GM06990 (cell line): ENCODE measurements around the gene VAV2.

Experiments
- DNase-seq: peaks from one replicate; pipeline ENCODE4 v3.0.0-alpha.2; 2011; ENCODE audit not compliant: insufficient read length; ENCODE audit errors: extremely low read depth
- H3K27me3 ChIP-seq: replicated peaks from 2 replicates; pipeline ENCODE4 v1.6.0; 2011; ENCODE audit warnings: low read length; ENCODE audit not compliant: control insufficient read depth, insufficient read depth
- H3K36me3 ChIP-seq: 2 replicates; pipeline ENCODE4 v1.5.1; 2011; ENCODE audit warnings: low read length; ENCODE audit not compliant: control insufficient read depth, insufficient read depth
- H3K4me3 ChIP-seq: replicated peaks from 2 replicates; pipeline ENCODE4 v1.5.1; 2011; ENCODE audit warnings: low read depth, mild to moderate bottlenecking, control low read depth, low read length
- CTCF ChIP-seq: IDR thresholded peaks from 2 replicates; pipeline ENCODE4 v1.5.1; 2011; ENCODE audit warnings: low read length, control low read depth, mild to moderate bottlenecking, inconsistent platforms; ENCODE audit not compliant: insufficient read depth, poor library complexity, severe bottlenecking

Gene VAV2

DNA sequence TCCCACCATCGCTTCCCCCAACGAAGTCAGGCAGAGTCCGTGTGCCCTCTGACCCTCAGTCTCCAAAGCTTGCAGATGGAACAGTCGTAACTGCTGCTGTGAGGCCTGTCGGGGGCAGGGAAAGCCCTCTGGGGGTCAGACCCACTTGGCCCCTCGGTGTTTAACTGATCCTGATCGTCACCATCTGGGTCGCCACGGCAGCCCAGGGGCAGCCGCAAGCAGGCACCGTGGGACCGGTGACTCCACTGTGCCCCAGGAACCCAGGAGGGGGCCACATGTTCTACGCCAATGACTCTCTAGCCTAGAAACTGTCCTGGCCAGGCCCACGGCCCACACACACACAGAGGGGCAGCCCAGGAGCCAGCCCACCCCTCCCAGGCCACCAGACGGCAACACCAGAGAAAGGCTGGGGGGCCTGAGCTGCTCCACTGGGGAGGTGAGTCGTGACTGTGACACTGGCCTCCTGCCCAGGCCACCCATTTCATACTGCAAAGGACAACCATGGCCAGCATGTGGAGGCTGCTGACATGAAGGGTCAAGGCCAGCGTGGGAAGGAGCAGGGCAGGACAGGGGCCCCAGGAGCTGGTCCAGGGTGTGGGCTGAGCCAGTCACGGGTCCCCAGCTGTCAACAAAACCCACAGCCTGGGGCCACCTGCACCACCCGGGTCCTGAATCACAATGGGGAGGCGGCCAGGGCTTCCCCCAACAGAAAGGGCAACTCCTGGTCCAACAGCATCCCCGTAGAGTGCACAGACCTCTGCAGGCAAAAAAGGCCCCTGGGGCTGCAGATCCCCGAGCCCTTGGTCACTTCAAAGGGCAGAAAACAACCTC, 20.8 kb downstream of the VAV2 start:
- no peak for DNase-seq
- no peak for TF ChIP-seq CTCF
- H3K27me3 ChIP-seq: no peaks in the 10 kb centered on the region
- H3K4me3 ChIP-seq: no peak overlapping the region
- no peaks in the 10 kb centered on the region; the same call in none of the 2 replicates for H3K36me3 ChIP-seq

DNA sequence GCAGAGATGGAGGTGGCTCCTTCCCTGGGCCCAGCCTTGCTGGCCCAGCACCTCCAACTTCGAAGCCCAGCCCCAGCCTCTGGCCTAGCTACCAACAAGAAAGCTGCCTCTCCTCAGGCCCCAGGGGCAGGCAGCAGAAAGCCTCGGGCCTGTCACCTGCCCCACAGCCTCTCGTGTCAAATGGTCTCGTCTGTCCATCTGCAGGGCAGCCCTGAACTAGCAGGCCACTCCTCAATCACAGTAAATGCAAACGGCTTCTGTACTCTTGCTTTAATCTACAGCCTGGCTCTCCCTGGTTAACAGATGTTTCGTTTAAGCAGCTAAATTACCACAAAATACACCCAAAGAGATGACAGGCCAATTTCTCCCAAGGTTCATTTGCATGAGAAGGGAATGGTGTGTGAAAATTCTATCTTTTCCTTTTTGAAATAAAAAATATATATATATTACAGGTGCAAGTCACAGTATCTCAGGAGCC, 21.5 kb downstream of the VAV2 start:
- TF ChIP-seq CTCF: no peak

GRCh38 chr9:133969681-133970580, 22.2 kb downstream of the VAV2 start:
- no peaks in the 10 kb centered on the region for H3K27me3 ChIP-seq
- no peaks in the 10 kb centered on the region; the same call in none of the 2 replicates for H3K36me3 ChIP-seq
- DNase-seq: no peak
- no peak overlapping the region for H3K4me3 ChIP-seq
- TF ChIP-seq CTCF: no peak

More for the DNA sequence above, 21.5 kb downstream of the VAV2 start:
- Histone ChIP-seq H3K36me3 (no peaks in the 10 kb centered on the region; the same call in none of the 2 replicates), H3K4me3 (no peak overlapping the region), H3K27me3 (no peaks in the 10 kb centered on the region)
- no peak for DNase-seq

DNA sequence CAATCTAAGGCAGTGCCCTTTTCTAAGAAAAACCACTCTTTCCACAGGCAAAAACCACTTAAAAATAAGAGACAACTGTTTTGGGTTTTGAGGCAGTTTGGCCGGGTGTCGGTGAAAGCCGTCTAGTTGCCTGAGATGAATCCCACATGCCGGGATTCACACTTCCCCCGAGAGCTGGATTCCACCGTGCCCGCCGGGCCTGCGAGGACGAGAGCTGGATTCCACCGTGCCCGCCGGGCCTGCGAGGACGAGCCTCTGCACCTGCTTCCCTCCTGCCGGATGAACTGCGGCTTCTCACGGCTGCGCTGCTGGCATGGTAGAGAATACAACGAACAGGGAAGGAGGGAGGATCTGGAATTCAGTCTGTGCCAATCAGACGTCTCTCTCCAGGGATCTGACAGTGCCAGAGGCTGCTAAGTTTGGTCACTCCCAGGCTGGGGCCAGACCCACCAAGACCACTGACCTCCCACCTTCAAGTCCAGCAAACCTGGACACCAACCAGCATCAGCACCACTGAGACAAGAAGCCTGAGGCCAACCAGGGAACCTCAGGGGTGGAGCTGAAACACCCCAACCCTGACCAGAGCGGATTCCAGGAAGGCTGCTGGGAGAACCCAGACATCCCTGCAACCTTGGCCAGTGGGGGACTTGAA, 23.0 kb downstream of the VAV2 start:
- no peak for DNase-seq
- Histone ChIP-seq H3K4me3 (no peak overlapping the region; the same call in 1 of the 2 replicates), H3K27me3 (no peaks in the 10 kb centered on the region), H3K36me3 (no peaks in the 10 kb centered on the region; the same call in none of the 2 replicates)
- no peak for TF ChIP-seq CTCF

DNA sequence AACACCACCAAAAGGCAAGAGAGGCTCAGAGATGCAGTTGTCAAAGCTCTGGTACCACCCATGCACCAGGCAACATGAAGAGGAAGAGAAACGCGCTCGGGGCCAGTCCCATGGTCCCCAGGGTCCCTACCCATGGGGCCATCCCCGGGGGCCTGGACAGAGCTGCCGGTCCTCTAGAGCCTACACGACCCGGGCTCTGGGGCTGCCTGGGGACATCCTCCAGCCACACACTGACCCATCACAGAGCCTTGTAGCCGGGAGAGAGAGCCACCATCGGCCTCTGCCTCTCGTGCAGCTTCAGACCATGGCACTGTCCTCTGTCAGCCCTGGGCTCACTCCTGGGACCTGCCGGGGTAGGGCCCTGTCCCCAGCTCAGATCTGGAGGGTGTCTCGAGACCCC, 23.7 kb downstream of the VAV2 start:
- no peak for DNase-seq
- H3K36me3 ChIP-seq: no peaks in the 10 kb centered on the region; the same call in none of the 2 replicates
- H3K4me3 ChIP-seq: no peak overlapping the region; the same call in 1 of the 2 replicates
- H3K27me3 ChIP-seq: no peaks in the 10 kb centered on the region
- TF ChIP-seq CTCF: no peak
